Measurements from ENCODE around the gene TRIM36.

GRCh38 chr5:115136294-115136693 lies 33.4 kb downstream of the TRIM36 start:
- no peak for TF ChIP-seq HDAC6 (IDR thresholded peaks at IDR 0.05; ENCODE audit: low read depth, low read length)
- TF ChIP-seq POLR2A (IDR thresholded peaks at IDR 0.05; ENCODE audit: control extremely low read depth in 1 of 2, low read depth in 2 of 2, low read length in 2 of 2), result no peak
